NOMO-1 treated with DMSO at 0.1 percent for 48 hours (cell line): Measurements from ENCODE around the gene MAP4K4.
A peak's percentile ranks its signal among the peaks of the same experiment; 100 is the strongest.
"Not testable (repeated sequence)": the region's sequence is repeated elsewhere in the genome, so short reads cannot be mapped to it uniquely, and the experiment has no call there.

Source experiments
- DNase-seq: peaks from one replicate; lab custom pipeline; 2025; ENCODE audit not compliant: unreplicated experiment; lab: John Stamatoyannopoulos, UW

MAP4K4 gene

DNA sequence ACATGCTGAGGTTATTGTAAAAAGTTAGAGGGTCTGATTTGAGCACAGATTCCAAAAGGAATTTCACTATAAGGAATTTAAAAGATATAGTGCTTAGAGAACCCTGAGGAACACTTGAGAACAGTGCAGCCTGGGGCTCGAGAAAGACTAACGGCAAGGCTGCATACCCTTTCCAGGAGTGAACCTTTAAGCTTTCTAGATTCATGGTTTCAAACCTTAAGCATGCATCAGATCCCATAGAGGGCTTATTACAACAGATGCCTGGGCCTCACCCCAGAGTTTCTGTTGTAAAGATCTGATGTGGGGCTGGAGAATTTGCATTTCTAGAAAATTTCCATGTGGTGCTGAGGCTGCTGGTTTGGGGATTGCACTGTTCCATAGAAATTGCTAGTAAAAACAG lies 203.7 kb downstream of the MAP4K4 start:
- DNase-seq: no peak

DNA sequence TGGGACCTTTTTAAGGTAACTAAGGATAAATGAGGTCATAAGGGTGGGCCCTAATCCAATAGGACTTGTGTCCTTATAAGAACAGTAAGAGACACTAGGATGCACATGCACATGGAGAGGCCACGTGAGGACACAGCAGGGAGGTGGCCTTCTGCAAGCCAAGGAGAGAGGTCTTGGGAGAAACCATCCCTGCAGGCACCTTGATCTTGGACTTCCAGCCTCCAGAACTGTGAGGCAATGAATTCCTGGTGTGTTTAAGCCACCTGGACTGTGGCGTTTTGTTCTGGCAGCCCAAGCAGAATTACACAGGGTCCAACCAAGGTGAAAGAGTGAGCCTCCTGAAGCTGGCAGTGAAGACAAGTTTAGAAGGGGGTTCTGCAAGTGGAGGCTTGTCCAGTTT lies 204.7 kb downstream of the MAP4K4 start:
- no peak for DNase-seq

GRCh38 chr2:101904916-101905315 lies 207.4 kb downstream of the MAP4K4 start:
- DNase-seq: no peak

DNA sequence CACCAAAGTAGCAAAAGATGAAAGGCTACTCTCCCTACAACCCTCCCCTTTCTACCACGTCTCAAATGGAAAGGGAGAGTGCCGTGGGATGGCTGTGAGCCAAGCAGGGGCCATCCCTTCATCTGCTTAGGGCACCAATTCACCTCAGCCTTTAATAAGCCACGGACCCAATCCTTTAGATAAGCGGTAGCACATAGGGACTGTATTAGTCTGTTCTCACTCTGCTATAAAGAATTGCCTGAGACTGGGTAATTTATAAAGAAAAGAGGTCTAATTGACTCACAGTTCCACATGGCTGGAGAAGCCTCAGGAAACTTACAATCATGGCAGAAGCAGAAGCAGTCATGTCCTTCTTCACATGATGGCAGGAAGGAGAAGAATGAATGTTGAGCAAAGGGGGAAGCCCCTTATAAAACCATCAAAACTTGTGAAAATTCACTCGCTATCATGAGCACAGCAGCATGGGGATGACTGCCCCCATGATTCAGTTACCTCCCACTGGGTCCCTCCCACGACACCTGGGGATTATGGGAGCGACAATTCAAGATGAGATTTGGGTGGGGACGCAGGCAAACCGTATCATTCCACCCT lies 208.3 kb downstream of the MAP4K4 start:
- no peak for DNase-seq

DNA sequence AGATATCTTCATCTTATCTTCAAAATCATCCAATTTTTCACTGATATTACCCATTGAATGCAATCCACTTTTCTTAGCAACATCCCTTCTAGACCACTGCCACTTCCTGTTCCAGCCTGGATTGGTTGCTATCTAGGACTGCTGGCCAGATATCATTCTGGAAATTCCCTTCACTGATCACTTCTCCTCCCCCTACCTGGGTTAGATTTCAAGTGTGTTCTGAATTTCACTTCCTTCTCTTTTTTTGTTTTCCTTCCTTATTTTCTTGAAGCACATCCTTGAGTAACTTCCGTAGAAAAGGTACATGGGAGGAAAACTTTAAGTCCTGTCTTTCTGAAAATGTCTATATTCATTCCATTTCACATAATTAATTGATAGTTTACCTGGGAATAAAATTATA lies 212.3 kb downstream of the MAP4K4 start:
- peak; percentile 39 for DNase-seq

- peak; percentile 95 for DNase-seq
Measured at GRCh38 chr2:101912545-101912944, 215.0 kb downstream of the MAP4K4 start.

- peak; percentile 99 for DNase-seq
Measured at GRCh38 chr2:101921319-101921952, 223.9 kb downstream of the MAP4K4 start.

GRCh38 chr2:101921953-101922325 lies 224.4 kb downstream of the MAP4K4 start:
- no peak for DNase-seq

GRCh38 chr2:101924311-101924710 lies 226.8 kb downstream of the MAP4K4 start:
- not testable (repeated sequence) for DNase-seq

DNA sequence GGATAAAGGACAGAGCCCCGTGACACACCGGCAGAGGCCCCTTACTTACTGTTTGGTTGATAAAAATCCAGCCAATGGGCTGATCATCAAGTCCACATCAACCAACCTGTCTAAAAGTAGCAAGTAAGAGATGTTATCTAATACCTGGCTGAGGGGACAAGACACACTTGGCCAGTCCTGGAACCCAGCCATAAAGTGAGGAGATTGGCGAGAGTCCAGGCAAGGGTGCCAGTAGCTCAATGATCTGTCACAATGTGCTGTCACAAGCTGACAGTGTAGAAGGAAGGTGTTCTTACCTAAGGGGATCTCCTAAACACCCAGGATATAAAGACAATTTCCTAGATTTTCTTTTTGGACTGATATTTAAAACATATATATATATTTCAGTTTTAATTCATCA lies 232.5 kb downstream of the MAP4K4 start:
- DNase-seq: no peak

GRCh38 chr2:101930847-101931246 lies 233.3 kb downstream of the MAP4K4 start:
- no peak for DNase-seq

- DNase-seq: peak; percentile 74
Measured at GRCh38 chr2:101931402-101931801, 233.9 kb downstream of the MAP4K4 start.

- DNase-seq: not testable (repeated sequence)
Measured at GRCh38 chr2:101935764-101936163, 238.3 kb downstream of the MAP4K4 start.

GRCh38 chr2:101942851-101943250 lies 245.3 kb downstream of the MAP4K4 start:
- DNase-seq: no peak
